Measurements from ENCODE around the gene CERS2. TPM values are rescaled to one million over a fixed set of nuclear protein-coding genes. Genes with fewer than 3 reads are reported as not detected.

Gene CERS2
- total RNA-seq, 1 experiment from 2014 or later: 348 TPM

DNA sequence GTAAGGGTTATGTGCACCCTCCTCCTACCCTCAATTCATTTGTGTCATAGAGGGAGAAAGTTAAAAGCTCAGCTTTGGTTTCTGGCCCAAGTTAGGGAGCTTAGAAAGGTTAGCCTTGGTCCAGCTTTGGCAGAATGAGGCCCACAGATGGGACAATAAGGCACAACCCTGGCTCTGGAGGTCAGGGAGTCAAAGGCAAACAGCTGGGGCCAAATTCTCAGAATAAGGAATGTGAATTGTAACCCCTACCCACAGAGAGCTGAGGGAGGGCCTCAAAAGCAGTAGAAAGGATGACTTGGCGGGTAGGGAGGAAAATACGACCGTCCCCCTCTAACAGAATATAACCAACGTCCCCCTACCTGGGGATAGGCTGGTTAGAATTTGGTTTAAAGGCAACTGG, 9.0 kb downstream of the CERS2 start:
- ATAC-seq (no peak), DNase-seq (ENCODE audit: low read depth, low spot score) (no peak)
- Histone ChIP-seq H3K4me3 (ENCODE audit: low read depth in 2 of 2, low read length in 2 of 2) (no peak overlapping the region), H3K27ac (ENCODE audit: low read length) (no peak overlapping the region), H3K36me3 (ENCODE audit: control insufficient read depth, insufficient read depth, low read length) (peaks cover 37% of the 10 kb centered on the region), H3K4me1 (ENCODE audit: control insufficient read depth, insufficient read depth, low read length) (peaks cover 12% of the 10 kb centered on the region; the same call in 1 of the 2 replicates), H3K9me3 (ENCODE audit: control insufficient read depth, insufficient read depth, low read depth, low read length) (no peaks in the 10 kb centered on the region), H3K27me3 (ENCODE audit: control insufficient read depth, insufficient read depth, low read length) (no peaks in the 10 kb centered on the region)
- TSS peak; percentile 65 for BruUV-seq (replicated peaks)
- ChIA-PET CTCF (interaction anchor here (0.6 kb wide), 1 partner anchor 10 kb away, joined by 4 read pairs; no protein-coding TSS in a partner anchor), POLR2A (no interaction called here)
- intact Hi-C loops (cut with micrococcal nuclease; ENCODE audit: unreplicated experiment) (no loop called here), in situ Hi-C loops (cut with HindIII; ENCODE audit: low pct_unique_long_range_greater_than_20kb, low sequenced_read_pairs) (no loop called here)
- no peak for TF ChIP-seq SIN3A (IDR thresholded peaks at IDR 0.05; ENCODE audit: borderline replicate concordance, insufficient read depth, low read depth, low read length)
- TF ChIP-seq, protein P1, sequence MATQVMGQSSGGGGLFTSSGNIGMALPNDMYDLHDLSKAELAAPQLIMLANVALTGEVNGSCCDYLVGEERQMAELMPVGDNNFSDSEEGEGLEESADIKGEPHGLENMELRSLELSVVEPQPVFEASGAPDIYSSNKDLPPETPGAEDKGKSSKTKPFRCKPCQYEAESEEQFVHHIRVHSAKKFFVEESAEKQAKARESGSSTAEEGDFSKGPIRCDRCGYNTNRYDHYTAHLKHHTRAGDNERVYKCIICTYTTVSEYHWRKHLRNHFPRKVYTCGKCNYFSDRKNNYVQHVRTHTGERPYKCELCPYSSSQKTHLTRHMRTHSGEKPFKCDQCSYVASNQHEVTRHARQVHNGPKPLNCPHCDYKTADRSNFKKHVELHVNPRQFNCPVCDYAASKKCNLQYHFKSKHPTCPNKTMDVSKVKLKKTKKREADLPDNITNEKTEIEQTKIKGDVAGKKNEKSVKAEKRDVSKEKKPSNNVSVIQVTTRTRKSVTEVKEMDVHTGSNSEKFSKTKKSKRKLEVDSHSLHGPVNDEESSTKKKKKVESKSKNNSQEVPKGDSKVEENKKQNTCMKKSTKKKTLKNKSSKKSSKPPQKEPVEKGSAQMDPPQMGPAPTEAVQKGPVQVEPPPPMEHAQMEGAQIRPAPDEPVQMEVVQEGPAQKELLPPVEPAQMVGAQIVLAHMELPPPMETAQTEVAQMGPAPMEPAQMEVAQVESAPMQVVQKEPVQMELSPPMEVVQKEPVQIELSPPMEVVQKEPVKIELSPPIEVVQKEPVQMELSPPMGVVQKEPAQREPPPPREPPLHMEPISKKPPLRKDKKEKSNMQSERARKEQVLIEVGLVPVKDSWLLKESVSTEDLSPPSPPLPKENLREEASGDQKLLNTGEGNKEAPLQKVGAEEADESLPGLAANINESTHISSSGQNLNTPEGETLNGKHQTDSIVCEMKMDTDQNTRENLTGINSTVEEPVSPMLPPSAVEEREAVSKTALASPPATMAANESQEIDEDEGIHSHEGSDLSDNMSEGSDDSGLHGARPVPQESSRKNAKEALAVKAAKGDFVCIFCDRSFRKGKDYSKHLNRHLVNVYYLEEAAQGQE (IDR thresholded peaks at IDR 0.05; ENCODE audit: insufficient read depth in 1 of 2, low read depth in 2 of 2, low read length in 1 of 2): no peak
- no peak for TF ChIP-seq POLR2AphosphoS5 (IDR thresholded peaks at IDR 0.05; ENCODE audit: low read depth, low read length)
- no peak for TF ChIP-seq TCF7L2 (IDR thresholded peaks at IDR 0.05; ENCODE audit: low read depth, low read length)
- TF ChIP-seq, protein P2, sequence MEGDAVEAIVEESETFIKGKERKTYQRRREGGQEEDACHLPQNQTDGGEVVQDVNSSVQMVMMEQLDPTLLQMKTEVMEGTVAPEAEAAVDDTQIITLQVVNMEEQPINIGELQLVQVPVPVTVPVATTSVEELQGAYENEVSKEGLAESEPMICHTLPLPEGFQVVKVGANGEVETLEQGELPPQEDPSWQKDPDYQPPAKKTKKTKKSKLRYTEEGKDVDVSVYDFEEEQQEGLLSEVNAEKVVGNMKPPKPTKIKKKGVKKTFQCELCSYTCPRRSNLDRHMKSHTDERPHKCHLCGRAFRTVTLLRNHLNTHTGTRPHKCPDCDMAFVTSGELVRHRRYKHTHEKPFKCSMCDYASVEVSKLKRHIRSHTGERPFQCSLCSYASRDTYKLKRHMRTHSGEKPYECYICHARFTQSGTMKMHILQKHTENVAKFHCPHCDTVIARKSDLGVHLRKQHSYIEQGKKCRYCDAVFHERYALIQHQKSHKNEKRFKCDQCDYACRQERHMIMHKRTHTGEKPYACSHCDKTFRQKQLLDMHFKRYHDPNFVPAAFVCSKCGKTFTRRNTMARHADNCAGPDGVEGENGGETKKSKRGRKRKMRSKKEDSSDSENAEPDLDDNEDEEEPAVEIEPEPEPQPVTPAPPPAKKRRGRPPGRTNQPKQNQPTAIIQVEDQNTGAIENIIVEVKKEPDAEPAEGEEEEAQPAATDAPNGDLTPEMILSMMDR (IDR thresholded peaks at IDR 0.05): no peak

DNA sequence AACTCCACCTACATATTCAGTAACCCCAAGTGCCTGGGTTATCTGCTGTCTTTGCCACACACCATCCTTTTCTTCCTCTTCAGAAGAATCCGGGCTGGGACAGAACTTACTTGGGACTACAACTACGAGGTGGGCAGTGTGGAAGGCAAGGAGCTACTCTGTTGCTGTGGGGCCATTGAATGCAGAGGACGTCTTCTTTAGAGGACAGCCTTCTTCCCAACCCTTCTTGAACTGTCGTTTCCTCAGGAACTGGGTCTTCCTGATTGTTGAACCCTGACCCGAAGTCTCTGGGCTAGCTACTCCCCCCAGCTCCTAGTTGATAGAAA, 10.5 kb downstream of the CERS2 start:
- TF ChIP-seq TCF7L2 (IDR thresholded peaks at IDR 0.05; ENCODE audit: low read depth, low read length) (no peak), SIN3A (IDR thresholded peaks at IDR 0.05; ENCODE audit: borderline replicate concordance, insufficient read depth, low read depth, low read length) (no peak), POLR2AphosphoS5 (IDR thresholded peaks at IDR 0.05; ENCODE audit: low read depth, low read length) (no peak)
- TF ChIP-seq, protein P2 (IDR thresholded peaks at IDR 0.05): no peak
- TF ChIP-seq, protein P1 (IDR thresholded peaks at IDR 0.05; ENCODE audit: insufficient read depth in 1 of 2, low read depth in 2 of 2, low read length in 1 of 2): no peak
- ChIA-PET POLR2A (no interaction called here), CTCF (no interaction called here)
- in situ Hi-C loops (cut with HindIII; ENCODE audit: low pct_unique_long_range_greater_than_20kb, low sequenced_read_pairs) (no loop called here), intact Hi-C loops (cut with micrococcal nuclease; ENCODE audit: unreplicated experiment) (no loop called here)
- Histone ChIP-seq H3K9me3 (ENCODE audit: control insufficient read depth, insufficient read depth, low read depth, low read length) (no peaks in the 10 kb centered on the region), H3K27ac (ENCODE audit: low read length) (no peak overlapping the region), H3K27me3 (ENCODE audit: control insufficient read depth, insufficient read depth, low read length) (no peaks in the 10 kb centered on the region), H3K4me1 (ENCODE audit: control insufficient read depth, insufficient read depth, low read length) (peaks cover 7% of the 10 kb centered on the region; the same call in 1 of the 2 replicates), H3K4me3 (ENCODE audit: low read depth in 2 of 2, low read length in 2 of 2) (no peak overlapping the region), H3K36me3 (ENCODE audit: control insufficient read depth, insufficient read depth, low read length) (peaks cover 37% of the 10 kb centered on the region)
- no TSS peak for BruUV-seq (replicated peaks)
- DNase-seq (ENCODE audit: low read depth, low spot score): no peak
- ATAC-seq: no peak

All from Panc1 (cell line).